DND-41 (cell line): ENCODE measurements around the gene CLCN6.

ENCODE experiments used
- EZH2 ChIP-seq: IDR thresholded peaks from 3 replicates; pipeline ENCODE4 v1.6.1; 2012; ENCODE audit warnings: borderline replicate concordance, low read depth, mild to moderate bottlenecking, moderate library complexity, low read length, inconsistent platforms; ENCODE audit not compliant: severe bottlenecking
- TF ChIP-seq, protein P1 (sequence below): IDR thresholded peaks from 2 replicates; pipeline ENCODE4 v1.5.1; 2012; ENCODE audit warnings: borderline replicate concordance, low read length, moderate library complexity, mild to moderate bottlenecking; ENCODE audit not compliant: poor library complexity, severe bottlenecking; ENCODE audit errors: extremely low read depth

DNA sequence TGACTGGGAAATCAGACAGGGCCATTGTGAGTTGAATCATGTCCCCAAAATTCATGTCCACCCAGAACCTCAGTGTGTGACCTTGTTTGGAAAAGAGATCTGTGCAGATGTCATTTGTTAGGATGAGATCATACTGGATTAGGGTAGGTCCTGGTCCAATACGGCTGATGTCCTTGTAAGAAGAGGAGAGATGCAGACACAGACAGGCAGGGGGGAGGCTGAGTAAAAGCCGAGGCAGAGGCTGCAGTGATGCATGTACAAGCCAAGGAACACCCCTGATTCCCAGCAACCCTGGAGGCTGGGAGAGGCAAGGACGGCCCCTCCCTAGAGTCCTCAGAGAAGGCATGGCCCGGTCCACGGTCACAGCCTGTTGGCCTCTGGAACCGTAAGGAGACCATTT is 68.6 kb downstream of the CLCN6 start:
- TF ChIP-seq, protein P1, sequence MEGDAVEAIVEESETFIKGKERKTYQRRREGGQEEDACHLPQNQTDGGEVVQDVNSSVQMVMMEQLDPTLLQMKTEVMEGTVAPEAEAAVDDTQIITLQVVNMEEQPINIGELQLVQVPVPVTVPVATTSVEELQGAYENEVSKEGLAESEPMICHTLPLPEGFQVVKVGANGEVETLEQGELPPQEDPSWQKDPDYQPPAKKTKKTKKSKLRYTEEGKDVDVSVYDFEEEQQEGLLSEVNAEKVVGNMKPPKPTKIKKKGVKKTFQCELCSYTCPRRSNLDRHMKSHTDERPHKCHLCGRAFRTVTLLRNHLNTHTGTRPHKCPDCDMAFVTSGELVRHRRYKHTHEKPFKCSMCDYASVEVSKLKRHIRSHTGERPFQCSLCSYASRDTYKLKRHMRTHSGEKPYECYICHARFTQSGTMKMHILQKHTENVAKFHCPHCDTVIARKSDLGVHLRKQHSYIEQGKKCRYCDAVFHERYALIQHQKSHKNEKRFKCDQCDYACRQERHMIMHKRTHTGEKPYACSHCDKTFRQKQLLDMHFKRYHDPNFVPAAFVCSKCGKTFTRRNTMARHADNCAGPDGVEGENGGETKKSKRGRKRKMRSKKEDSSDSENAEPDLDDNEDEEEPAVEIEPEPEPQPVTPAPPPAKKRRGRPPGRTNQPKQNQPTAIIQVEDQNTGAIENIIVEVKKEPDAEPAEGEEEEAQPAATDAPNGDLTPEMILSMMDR, result no peak
- TF ChIP-seq EZH2, result no peak
